PC-9 (cell line): Measurements from ENCODE around the gene FAHD1. TPM values are rescaled to one million over a fixed set of nuclear protein-coding genes. Genes with fewer than 3 reads are reported as not detected.

ENCODE experiments used
- BruUV-seq: library from RNA; stranded (reverse); fragments of 400-500 nt; replicated peaks from 2 replicates; lab custom pipeline; 2021; lab: Mats Ljungman, UMichigan
- CTCF ChIA-PET: fragments of 300-600 bp; sonication (Branson Sonifier 250); formaldehyde crosslinking; loops from one replicate; lab custom pipeline; 2022; ENCODE audit warnings: antibody characterized with exemption; lab: Charles Lee
- POLR2A ChIA-PET: fragments of 300-600 bp; sonication (Branson Sonifier 250); formaldehyde crosslinking; loops from one replicate; lab custom pipeline; 2022; ENCODE audit warnings: antibody characterized with exemption; ENCODE audit not compliant: unreplicated experiment; lab: Charles Lee
- DNase-seq, 2 experiments: peaks; one replicate each; pipeline versions ENCODE4 v3.0.0 to v3.0.0-alpha.2; 2015 to 2022; ENCODE audit warnings: mixed read lengths in 1 of 2
- H2AFZ ChIP-seq: fragments of 200-600 bp; sonication (generic); 2 replicates; pipeline ENCODE4 v1.8.1; 2017; ENCODE audit warnings: antibody characterized with exemption
- H3F3A ChIP-seq: fragments of 200-600 bp; sonication (generic); 2 replicates; pipeline ENCODE4 v1.8.1; 2017; ENCODE audit warnings: antibody characterized with exemption, mild to moderate bottlenecking, low read depth; ENCODE audit not compliant: insufficient read depth
- H3K27ac ChIP-seq: fragments of 200-600 bp; sonication (generic); 2 replicates; pipeline ENCODE4 v1.6.1; 2016; ENCODE audit warnings: mixed run types
- H3K27me3 ChIP-seq: fragments of 200-600 bp; sonication (generic); 2 replicates; pipeline ENCODE4 v1.6.1; 2016; ENCODE audit warnings: low read depth, mixed run types; ENCODE audit not compliant: insufficient read depth
- H3K36me3 ChIP-seq: fragments of 200-600 bp; sonication (generic); 2 replicates; pipeline ENCODE4 v1.6.1; 2016; ENCODE audit warnings: low read depth, mixed run types
- H3K4me1 ChIP-seq: fragments of 200-600 bp; sonication (generic); replicated peaks from 2 replicates; pipeline ENCODE4 v1.6.1; 2016; ENCODE audit warnings: mixed run types; ENCODE audit not compliant: insufficient read depth
- H3K4me2 ChIP-seq: fragments of 200-600 bp; sonication (generic); 2 replicates; pipeline ENCODE4 v1.6.1; 2017; ENCODE audit warnings: mixed run types
- H3K4me3 ChIP-seq: fragments of 200-600 bp; sonication (generic); 2 replicates; pipeline ENCODE4 v1.6.1; 2016; ENCODE audit warnings: mixed run types
- H3K79me2 ChIP-seq: fragments of 200-600 bp; sonication (generic); 2 replicates; pipeline ENCODE4 v1.6.1; 2017; ENCODE audit warnings: low read depth, mixed run types
- H3K9me2 ChIP-seq: fragments of 200-600 bp; sonication (generic); 2 replicates; pipeline ENCODE4 v1.8.1; 2017; ENCODE audit warnings: mild to moderate bottlenecking; ENCODE audit not compliant: insufficient read depth
- H3K9me3 ChIP-seq: fragments of 200-600 bp; sonication (generic); 2 replicates; pipeline ENCODE4 v1.8.1; 2016; ENCODE audit warnings: low read depth; ENCODE audit not compliant: insufficient read depth
- H4K20me1 ChIP-seq: fragments of 200-600 bp; sonication (generic); 2 replicates; pipeline ENCODE4 v1.8.1; 2017; ENCODE audit not compliant: insufficient read depth
- EZH2 ChIP-seq: fragments of 200-600 bp; sonication (generic); IDR thresholded peaks from 2 replicates; pipeline ENCODE4 v1.8.0; 2017; ENCODE audit warnings: antibody characterized with exemption, low read depth
- intact Hi-C: fragments of 100-400 bp; cut with micrococcal nuclease; formaldehyde crosslinking; loops from one replicate; pipeline ENCODE4 v1.10.0; 2022; ENCODE audit not compliant: unreplicated experiment
- total RNA-seq: library from RNA; stranded (reverse); gene quantifications from 2 replicates; pipeline ENCODE4 v1.2.3, GENCODE V29; 2021
- TF ChIP-seq, protein P1 (sequence below): fragments of 200-600 bp; sonication (generic); conservative IDR thresholded peaks from 2 replicates; pipeline ENCODE4 v1.6.1; 2017; ENCODE audit warnings: mixed run types, antibody characterized with exemption, mild to moderate bottlenecking, moderate library complexity

The FAHD1 gene
- total RNA-seq, 1 experiment from 2014 or later: 26.8 TPM

DNA sequence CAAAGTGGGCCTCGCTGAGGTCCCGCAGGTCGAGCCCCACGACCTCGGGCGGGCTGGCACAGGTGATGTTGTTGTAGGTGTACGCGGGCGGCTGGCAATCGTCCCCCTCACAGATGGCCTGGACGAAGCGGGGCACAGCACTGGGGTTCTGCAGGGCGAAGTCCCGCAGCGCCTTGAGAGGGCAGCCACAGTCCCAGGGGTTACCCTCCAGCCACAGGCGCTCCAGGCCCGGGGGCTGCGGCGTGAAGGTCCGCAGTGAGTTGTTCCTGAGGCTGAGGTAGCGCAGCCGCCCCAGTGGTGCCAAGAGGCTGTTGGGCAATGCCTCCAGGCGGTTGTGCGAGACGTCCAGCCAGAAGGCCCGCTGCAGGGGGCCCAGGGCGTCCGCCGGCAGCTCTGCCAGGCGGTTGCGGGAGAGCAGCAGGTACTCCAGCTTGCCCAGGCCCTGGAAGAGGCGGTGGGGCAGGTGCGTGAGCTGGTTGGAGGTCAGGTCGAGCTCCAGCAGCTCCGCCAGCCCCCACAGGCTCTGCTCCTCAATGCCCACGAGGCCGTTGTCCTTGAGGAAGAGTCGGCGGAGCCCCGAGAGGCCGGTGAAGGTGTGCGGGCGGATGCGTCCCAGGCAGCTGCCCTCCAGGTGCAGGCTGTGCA lies 36.3 kb upstream of the FAHD1 start:
- Histone ChIP-seq H3K9me2 (no peaks in the 10 kb centered on the region), H3K4me3 (no peak overlapping the region), H3K79me2 (peaks cover 7% of the 10 kb centered on the region; the same call in 1 of the 2 replicates), H3K36me3 (no peaks in the 10 kb centered on the region), H4K20me1 (peaks cover 5% of the 10 kb centered on the region; the same call in 1 of the 2 replicates), H3K4me2 (no peak overlapping the region), H3F3A (no peaks in the 10 kb centered on the region), H3K4me1 (no peaks in the 10 kb centered on the region), H3K9me3 (no peaks in the 10 kb centered on the region), H3K27ac (no peak overlapping the region), H3K27me3 (no peaks in the 10 kb centered on the region), H2AFZ (no peak overlapping the region)
- TF ChIP-seq, protein P1, sequence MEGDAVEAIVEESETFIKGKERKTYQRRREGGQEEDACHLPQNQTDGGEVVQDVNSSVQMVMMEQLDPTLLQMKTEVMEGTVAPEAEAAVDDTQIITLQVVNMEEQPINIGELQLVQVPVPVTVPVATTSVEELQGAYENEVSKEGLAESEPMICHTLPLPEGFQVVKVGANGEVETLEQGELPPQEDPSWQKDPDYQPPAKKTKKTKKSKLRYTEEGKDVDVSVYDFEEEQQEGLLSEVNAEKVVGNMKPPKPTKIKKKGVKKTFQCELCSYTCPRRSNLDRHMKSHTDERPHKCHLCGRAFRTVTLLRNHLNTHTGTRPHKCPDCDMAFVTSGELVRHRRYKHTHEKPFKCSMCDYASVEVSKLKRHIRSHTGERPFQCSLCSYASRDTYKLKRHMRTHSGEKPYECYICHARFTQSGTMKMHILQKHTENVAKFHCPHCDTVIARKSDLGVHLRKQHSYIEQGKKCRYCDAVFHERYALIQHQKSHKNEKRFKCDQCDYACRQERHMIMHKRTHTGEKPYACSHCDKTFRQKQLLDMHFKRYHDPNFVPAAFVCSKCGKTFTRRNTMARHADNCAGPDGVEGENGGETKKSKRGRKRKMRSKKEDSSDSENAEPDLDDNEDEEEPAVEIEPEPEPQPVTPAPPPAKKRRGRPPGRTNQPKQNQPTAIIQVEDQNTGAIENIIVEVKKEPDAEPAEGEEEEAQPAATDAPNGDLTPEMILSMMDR: no peak
- no peak for TF ChIP-seq EZH2
- no TSS peak for BruUV-seq
- DNase-seq: no peak
- POLR2A ChIA-PET: no interaction called here
- intact Hi-C loops: no loop called here
- CTCF ChIA-PET: no interaction called here

DNA sequence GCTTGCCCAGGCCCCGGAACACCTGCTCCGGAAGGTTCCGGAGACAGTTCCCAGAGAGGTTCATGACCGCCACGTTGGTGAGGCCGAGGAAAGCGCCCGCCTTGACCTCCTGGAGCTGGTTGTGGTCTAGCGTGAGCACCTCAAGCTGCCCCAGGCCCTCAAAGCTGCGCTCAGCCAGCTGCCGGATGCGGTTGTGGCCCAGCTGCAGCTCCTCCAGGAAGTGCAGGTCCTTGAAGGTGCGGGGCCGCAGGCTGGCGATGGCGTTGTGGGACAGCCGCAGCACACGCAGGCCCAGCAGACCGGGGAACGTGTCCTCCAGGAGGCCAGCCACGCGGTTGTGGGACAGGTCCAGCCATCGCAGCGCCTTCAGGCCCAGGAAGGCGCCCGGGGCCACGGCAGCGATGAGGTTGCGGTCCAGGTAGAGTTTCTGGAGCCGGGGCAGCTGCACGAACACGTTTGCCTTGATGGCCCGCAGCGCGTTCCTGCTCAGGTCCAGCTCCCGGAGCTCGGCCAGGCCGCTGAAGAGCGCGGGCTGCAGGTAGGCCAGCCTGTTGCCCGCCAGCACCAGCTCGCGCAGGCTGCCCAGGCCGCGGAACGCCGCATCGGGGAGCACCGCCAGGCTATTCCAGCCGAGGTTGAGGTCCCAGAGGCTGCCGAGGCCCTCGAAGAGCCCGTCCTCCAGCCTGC lies 35.6 kb upstream of the FAHD1 start:
- CTCF ChIA-PET: no interaction called here

More for the DNA sequence above, 35.6 kb upstream of the FAHD1 start:
- Histone ChIP-seq H3K36me3 (no peaks in the 10 kb centered on the region), H4K20me1 (no peaks in the 10 kb centered on the region), H3K79me2 (peaks cover 2% of the 10 kb centered on the region; the same call in 1 of the 2 replicates), H3K9me3 (no peaks in the 10 kb centered on the region), H2AFZ (no peak overlapping the region), H3K9me2 (no peaks in the 10 kb centered on the region), H3K4me2 (no peak overlapping the region), H3F3A (no peaks in the 10 kb centered on the region), H3K4me3 (no peak overlapping the region), H3K27me3 (no peaks in the 10 kb centered on the region), H3K4me1 (no peaks in the 10 kb centered on the region), H3K27ac (no peak overlapping the region)
- no peak for DNase-seq
- POLR2A ChIA-PET: interaction anchor here (0.7 kb wide), 1 partner anchor 85 kb away, joined by 17 read pairs; no protein-coding TSS in a partner anchor
- no TSS peak for BruUV-seq
- intact Hi-C loops: no loop called here
- no peak for TF ChIP-seq EZH2
- TF ChIP-seq, protein P1: no peak
